HepG2 (cell line): ENCODE data around the gene OSCP1. TPM values are rescaled to one million over a fixed set of nuclear protein-coding genes. Genes with fewer than 3 reads are reported as not detected.

Experiments used
- CBX1 ChIP-seq: IDR thresholded peaks from one replicate; pipeline ENCODE4 v1.6.1; 2016; ENCODE audit warnings: antibody characterized with exemption, low read depth
- FOSL2 ChIP-seq: sonication (generic); formaldehyde crosslinking; IDR thresholded peaks from 2 replicates; pipeline ENCODE4 v1.4.0; 2020; ENCODE audit warnings: missing genetic modification reagents
- FOXK2 ChIP-seq: fragments of 450-650 bp; IDR thresholded peaks from 2 replicates; pipeline ENCODE4 v1.6.1; 2016
- HCFC1 ChIP-seq: fragments of 150-350 bp; IDR thresholded peaks from 2 replicates; pipeline ENCODE4 v1.6.1; 2014; ENCODE audit warnings: low read depth, low read length
- JUN ChIP-seq: sonication (generic); formaldehyde crosslinking; IDR thresholded peaks from 2 replicates; pipeline ENCODE4 v1.4.0; 2020; ENCODE audit warnings: mild to moderate bottlenecking, missing genetic modification reagents
- KDM3A ChIP-seq: IDR thresholded peaks from 2 replicates; pipeline ENCODE4 v1.6.1; 2018; ENCODE audit warnings: low read depth, missing compliant biosample characterization
- MAFF ChIP-seq: IDR thresholded peaks from 2 replicates; pipeline ENCODE4 v1.6.1; 2011; ENCODE audit warnings: low read depth, low read length, improper control_type of control experiment
- MED13 ChIP-seq: sonication (generic); formaldehyde crosslinking; IDR thresholded peaks from 2 replicates; pipeline ENCODE4 v1.5.0; 2020; ENCODE audit warnings: missing genetic modification reagents
- NBN ChIP-seq: fragments of 450-650 bp; conservative IDR thresholded peaks from 2 replicates; pipeline ENCODE4 v1.6.1; 2017
- NFE2L2 ChIP-seq: fragments of 150-350 bp; IDR thresholded peaks from 2 replicates; pipeline ENCODE4 v1.6.1; 2014; ENCODE audit warnings: low read length
- SP140L ChIP-seq: sonication (generic); formaldehyde crosslinking; IDR thresholded peaks from 2 replicates; pipeline ENCODE4 v1.4.0; 2020; ENCODE audit warnings: missing genetic modification reagents, borderline replicate concordance
- SRSF1 ChIP-seq: fragments of 200-400 bp; formaldehyde crosslinking; optimal IDR thresholded peaks from 2 replicates; pipeline ENCODE3; 2017; ENCODE audit warnings: mild to moderate bottlenecking, low read depth, low read length, moderate library complexity
- ZMYM3 ChIP-seq: sonication (generic); formaldehyde crosslinking; IDR thresholded peaks from 2 replicates; pipeline ENCODE4 v1.5.1; 2020; ENCODE audit warnings: mild to moderate bottlenecking, missing genetic modification reagents
- ZNF260 ChIP-seq: sonication (generic); formaldehyde crosslinking; IDR thresholded peaks from 2 replicates; pipeline ENCODE4 v1.4.0; 2020; ENCODE audit warnings: missing genetic modification reagents, low read depth, mild to moderate bottlenecking, borderline replicate concordance
- ZNF326 ChIP-seq: sonication (generic); formaldehyde crosslinking; IDR thresholded peaks from 2 replicates; pipeline ENCODE4 v1.4.0; 2020; ENCODE audit warnings: missing genetic modification reagents, borderline replicate concordance
- ZNF431 ChIP-seq: sonication (generic); formaldehyde crosslinking; IDR thresholded peaks from 2 replicates; pipeline ENCODE4 v1.9.0; 2022; ENCODE audit warnings: missing genetic modification reagents, low read depth, mild to moderate bottlenecking, borderline replicate concordance
- ZNF772 ChIP-seq: sonication (generic); formaldehyde crosslinking; IDR thresholded peaks from 2 replicates; pipeline ENCODE4 v1.5.0; 2020; ENCODE audit warnings: mild to moderate bottlenecking, missing genetic modification reagents
- ZSCAN12 ChIP-seq: sonication (generic); formaldehyde crosslinking; IDR thresholded peaks from 2 replicates; pipeline ENCODE4 v1.9.0; 2021; ENCODE audit warnings: mild to moderate bottlenecking, missing genetic modification reagents
- polyA plus RNA-seq, 8 experiments: library from polyadenylated mRNA; depleted of rRNA in 3 of 8; stranded (reverse) in 7 of 8; unstranded in 1 of 8; fragments of >200 nt; fragmentation: Illumina TruSeq in 4 of 8; extraction: Trizol in 4 of 8; gene quantifications; 2 replicates each; pipeline versions ENCODE4 v1.2.1 to v1.2.3, GENCODE V29; 2011 to 2016; ENCODE audit warnings: low read depth in 4 of 8, missing spikeins in 1 of 8, mixed read lengths in 1 of 8; ENCODE audit not compliant: insufficient read depth in 1 of 8
- total RNA-seq, 5 experiments: library from RNA; depleted of rRNA; stranded (reverse); fragments of >200 nt; fragmentation: Illumina TruSeq; extraction: Trizol; gene quantifications; 2 replicates each; pipeline ENCODE4 v1.2.3, GENCODE V29; 2016; ENCODE audit warnings: low read depth in 1 of 5
- TF ChIP-seq, protein P1 (sequence below): sonication (generic); formaldehyde crosslinking; conservative IDR thresholded peaks from 2 replicates; pipeline ENCODE4 v1.4.0; 2020; ENCODE audit warnings: mild to moderate bottlenecking, missing genetic modification reagents, moderate library complexity
- TF ChIP-seq, protein P2 (sequence below): sonication (generic); formaldehyde crosslinking; IDR thresholded peaks from 2 replicates; pipeline ENCODE4 v1.8.1; 2023; ENCODE audit warnings: missing genetic modification reagents, mild to moderate bottlenecking, borderline replicate concordance
- TF ChIP-seq, protein P3 (sequence below): sonication (generic); formaldehyde crosslinking; conservative IDR thresholded peaks from 2 replicates; pipeline ENCODE4 v1.4.0; 2020; ENCODE audit warnings: missing genetic modification reagents
- TF ChIP-seq, protein P4 (sequence below): IDR thresholded peaks from 2 replicates; pipeline ENCODE4 v1.6.1; 2012; ENCODE audit warnings: low read length, improper control_type of control experiment

The OSCP1 gene
- total and polyA plus RNA-seq, 2 of the 13 experiments (the other 11 are each of a cell fraction or from before 2014, with no cell fraction given), result 0.60 to 0.84 TPM

DNA sequence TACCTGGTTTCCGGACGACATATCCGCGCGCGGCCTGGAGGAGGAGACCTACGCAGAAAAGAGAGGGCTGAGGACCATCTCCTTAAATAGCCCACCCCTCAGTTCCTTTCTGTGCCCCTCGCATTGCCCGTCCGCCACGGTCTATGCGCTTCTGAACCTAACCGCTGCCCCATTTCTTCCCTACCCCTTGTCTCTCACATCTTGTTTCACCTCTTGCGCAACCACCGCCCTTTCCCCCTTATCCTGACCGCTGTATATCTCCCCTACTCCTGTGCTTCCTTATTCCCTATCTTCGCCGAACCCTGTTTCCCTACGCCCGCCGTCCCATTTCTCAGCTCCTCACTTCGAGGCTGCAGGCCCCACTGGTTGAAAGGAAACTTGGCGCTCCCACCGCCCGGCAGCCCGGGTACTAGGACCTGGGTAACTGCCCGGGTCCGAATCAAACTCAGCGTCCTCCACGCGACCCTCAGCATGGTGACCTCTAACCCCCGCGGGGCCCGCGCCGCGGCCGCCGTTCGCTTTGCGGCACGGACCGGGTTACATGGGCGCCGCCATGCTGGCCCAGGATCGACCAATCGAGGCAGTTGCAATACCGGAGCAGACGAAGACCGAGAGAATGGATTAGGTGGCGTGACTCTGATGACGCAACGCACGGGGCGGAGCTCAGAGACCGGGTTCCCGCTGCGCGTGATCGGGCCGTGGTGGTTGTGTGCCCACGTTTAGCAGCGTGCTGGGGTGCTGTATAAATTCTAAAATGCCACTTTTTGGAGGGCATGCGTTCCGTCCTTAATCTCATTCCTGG, 13.8 kb upstream of the OSCP1 start, which contains the start of gene MRPS15 (continued):
- TF ChIP-seq JUN, result 0 out of 2 replicates have a peak, but pooled peaks have one; percentile 42
- TF ChIP-seq ZMYM3, result peak; percentile 82
- TF ChIP-seq ZSCAN12 (CRISPR knock-in tag), result no peak
- TF ChIP-seq FOXK2, result peak; percentile 9; the same call in 1 of the 2 replicates
- TF ChIP-seq, protein P1, sequence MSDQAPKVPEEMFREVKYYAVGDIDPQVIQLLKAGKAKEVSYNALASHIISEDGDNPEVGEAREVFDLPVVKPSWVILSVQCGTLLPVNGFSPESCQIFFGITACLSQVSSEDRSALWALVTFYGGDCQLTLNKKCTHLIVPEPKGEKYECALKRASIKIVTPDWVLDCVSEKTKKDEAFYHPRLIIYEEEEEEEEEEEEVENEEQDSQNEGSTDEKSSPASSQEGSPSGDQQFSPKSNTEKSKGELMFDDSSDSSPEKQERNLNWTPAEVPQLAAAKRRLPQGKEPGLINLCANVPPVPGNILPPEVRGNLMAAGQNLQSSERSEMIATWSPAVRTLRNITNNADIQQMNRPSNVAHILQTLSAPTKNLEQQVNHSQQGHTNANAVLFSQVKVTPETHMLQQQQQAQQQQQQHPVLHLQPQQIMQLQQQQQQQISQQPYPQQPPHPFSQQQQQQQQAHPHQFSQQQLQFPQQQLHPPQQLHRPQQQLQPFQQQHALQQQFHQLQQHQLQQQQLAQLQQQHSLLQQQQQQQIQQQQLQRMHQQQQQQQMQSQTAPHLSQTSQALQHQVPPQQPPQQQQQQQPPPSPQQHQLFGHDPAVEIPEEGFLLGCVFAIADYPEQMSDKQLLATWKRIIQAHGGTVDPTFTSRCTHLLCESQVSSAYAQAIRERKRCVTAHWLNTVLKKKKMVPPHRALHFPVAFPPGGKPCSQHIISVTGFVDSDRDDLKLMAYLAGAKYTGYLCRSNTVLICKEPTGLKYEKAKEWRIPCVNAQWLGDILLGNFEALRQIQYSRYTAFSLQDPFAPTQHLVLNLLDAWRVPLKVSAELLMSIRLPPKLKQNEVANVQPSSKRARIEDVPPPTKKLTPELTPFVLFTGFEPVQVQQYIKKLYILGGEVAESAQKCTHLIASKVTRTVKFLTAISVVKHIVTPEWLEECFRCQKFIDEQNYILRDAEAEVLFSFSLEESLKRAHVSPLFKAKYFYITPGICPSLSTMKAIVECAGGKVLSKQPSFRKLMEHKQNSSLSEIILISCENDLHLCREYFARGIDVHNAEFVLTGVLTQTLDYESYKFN (CRISPR knock-in tag), result peak; percentile 69
- 0 out of 2 replicates have a peak, but pooled peaks have one; percentile 19 for TF ChIP-seq MAFF
- peak; percentile 56 for TF ChIP-seq CBX1
- TF ChIP-seq SP140L (CRISPR knock-in tag), result peak; percentile 24; the same call in 1 of the 2 replicates
- no peak for TF ChIP-seq ZNF431 (CRISPR knock-in tag)
- TF ChIP-seq ZNF260 (CRISPR knock-in tag), result no peak
- TF ChIP-seq, protein P2, sequence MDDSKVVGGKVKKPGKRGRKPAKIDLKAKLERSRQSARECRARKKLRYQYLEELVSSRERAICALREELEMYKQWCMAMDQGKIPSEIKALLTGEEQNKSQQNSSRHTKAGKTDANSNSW (CRISPR knock-in tag), result no peak; the same call in 1 of the 2 replicates
- TF ChIP-seq, protein P3, sequence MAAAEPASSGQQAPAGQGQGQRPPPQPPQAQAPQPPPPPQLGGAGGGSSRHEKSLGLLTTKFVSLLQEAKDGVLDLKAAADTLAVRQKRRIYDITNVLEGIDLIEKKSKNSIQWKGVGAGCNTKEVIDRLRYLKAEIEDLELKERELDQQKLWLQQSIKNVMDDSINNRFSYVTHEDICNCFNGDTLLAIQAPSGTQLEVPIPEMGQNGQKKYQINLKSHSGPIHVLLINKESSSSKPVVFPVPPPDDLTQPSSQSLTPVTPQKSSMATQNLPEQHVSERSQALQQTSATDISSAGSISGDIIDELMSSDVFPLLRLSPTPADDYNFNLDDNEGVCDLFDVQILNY (CRISPR knock-in tag), result peak; percentile 81
- peak; percentile 66 for TF ChIP-seq SRSF1
- peak; percentile 87 for TF ChIP-seq HCFC1
- no peak for TF ChIP-seq ZNF326 (CRISPR knock-in tag)
- 0 out of 2 replicates have a peak, but pooled peaks have one; percentile 68 for TF ChIP-seq MED13 (CRISPR knock-in tag)
- TF ChIP-seq NFE2L2, result no peak
- TF ChIP-seq NBN, result no peak
- TF ChIP-seq KDM3A (CRISPR knock-in tag), result peak; percentile 83
- TF ChIP-seq, protein P4, sequence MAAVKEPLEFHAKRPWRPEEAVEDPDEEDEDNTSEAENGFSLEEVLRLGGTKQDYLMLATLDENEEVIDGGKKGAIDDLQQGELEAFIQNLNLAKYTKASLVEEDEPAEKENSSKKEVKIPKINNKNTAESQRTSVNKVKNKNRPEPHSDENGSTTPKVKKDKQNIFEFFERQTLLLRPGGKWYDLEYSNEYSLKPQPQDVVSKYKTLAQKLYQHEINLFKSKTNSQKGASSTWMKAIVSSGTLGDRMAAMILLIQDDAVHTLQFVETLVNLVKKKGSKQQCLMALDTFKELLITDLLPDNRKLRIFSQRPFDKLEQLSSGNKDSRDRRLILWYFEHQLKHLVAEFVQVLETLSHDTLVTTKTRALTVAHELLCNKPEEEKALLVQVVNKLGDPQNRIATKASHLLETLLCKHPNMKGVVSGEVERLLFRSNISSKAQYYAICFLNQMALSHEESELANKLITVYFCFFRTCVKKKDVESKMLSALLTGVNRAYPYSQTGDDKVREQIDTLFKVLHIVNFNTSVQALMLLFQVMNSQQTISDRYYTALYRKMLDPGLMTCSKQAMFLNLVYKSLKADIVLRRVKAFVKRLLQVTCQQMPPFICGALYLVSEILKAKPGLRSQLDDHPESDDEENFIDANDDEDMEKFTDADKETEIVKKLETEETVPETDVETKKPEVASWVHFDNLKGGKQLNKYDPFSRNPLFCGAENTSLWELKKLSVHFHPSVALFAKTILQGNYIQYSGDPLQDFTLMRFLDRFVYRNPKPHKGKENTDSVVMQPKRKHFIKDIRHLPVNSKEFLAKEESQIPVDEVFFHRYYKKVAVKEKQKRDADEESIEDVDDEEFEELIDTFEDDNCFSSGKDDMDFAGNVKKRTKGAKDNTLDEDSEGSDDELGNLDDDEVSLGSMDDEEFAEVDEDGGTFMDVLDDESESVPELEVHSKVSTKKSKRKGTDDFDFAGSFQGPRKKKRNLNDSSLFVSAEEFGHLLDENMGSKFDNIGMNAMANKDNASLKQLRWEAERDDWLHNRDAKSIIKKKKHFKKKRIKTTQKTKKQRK, result no peak
- peak; percentile 83 for TF ChIP-seq FOSL2
- peak; percentile 81 for TF ChIP-seq ZNF772 (CRISPR knock-in tag)
